SJSA1 (cell line): ENCODE results near the gene PCAT6. TPM values are rescaled to one million over a fixed set of nuclear protein-coding genes. Genes with fewer than 3 reads are reported as not detected.
"Not testable (repeated sequence)": the region's sequence is repeated elsewhere in the genome, so short reads cannot be mapped to it uniquely, and the experiment has no call there.

Experiments used
- DNase-seq, 2 experiments: peaks; one replicate each; pipeline ENCODE4 v3.0.0-alpha.2; 2015 to 2020; ENCODE audit warnings: low spot score in 2 of 2, low read depth in 1 of 2
- H3K27ac ChIP-seq: fragments of 250-450 bp; sonication (Bioruptor Pico); 2 replicates; pipeline ENCODE4 v1.5.1; 2020; ENCODE audit warnings: mild to moderate bottlenecking, moderate library complexity
- H3K27me3 ChIP-seq: fragments of 250-450 bp; sonication (Bioruptor Pico); replicated peaks from 2 replicates; pipeline ENCODE4 v1.5.1; 2020; ENCODE audit warnings: mild to moderate bottlenecking, moderate library complexity
- H3K36me3 ChIP-seq: fragments of 250-450 bp; sonication (Bioruptor Pico); 2 replicates; pipeline ENCODE4 v1.5.1; 2020; ENCODE audit warnings: mild to moderate bottlenecking
- H3K4me1 ChIP-seq: fragments of 250-450 bp; sonication (Bioruptor Pico); replicated peaks from 2 replicates; pipeline ENCODE4 v1.6.1; 2021; ENCODE audit warnings: mild to moderate bottlenecking
- H3K4me3 ChIP-seq: fragments of 250-450 bp; sonication (Bioruptor Pico); 2 replicates; pipeline ENCODE4 v1.5.1; 2020; ENCODE audit warnings: mild to moderate bottlenecking
- H3K9me3 ChIP-seq: fragments of 250-450 bp; sonication (Bioruptor Pico); replicated peaks from 2 replicates; pipeline ENCODE4 v1.5.1; 2020; ENCODE audit warnings: mild to moderate bottlenecking
- total RNA-seq: library from RNA; depleted of rRNA; stranded (reverse); fragments of >200 nt; shearing (Covaris generic); gene quantifications from 2 replicates; pipeline ENCODE4 v1.2.3, GENCODE V29; 2014; rRNA removed

PCAT6 gene
- total RNA-seq: not detected in 2 replicates

- H3K27ac ChIP-seq: peak within 1 kb of the TSS; percentile 36; the same call in 1 of the 2 replicates
- peaks cover 49% of the 10 kb centered on the region for H3K4me1 ChIP-seq
- H3K9me3 ChIP-seq: no peaks in the 10 kb centered on the region
- H3K27me3 ChIP-seq: no peaks in the 10 kb centered on the region
- DNase-seq: peak; percentile 95
- peak within 1 kb of the TSS; percentile 59 for H3K4me3 ChIP-seq
- peaks cover 3% of the 10 kb centered on the region for H3K36me3 ChIP-seq
Observed at GRCh38 chr1:202810615-202811295, at the start of gene PCAT6. Gene PCAT6, plus strand, starts transcription at chr1:202810954.

GRCh38 chr1:202762019-202762418, 48.7 kb upstream of the PCAT6 start:
- DNase-seq: no peak
- peaks cover 76% of the 10 kb centered on the region for H3K36me3 ChIP-seq
- no peaks in the 10 kb centered on the region for H3K4me1 ChIP-seq
- H3K4me3 ChIP-seq: no peak overlapping the region
- H3K9me3 ChIP-seq: no peaks in the 10 kb centered on the region
- no peaks in the 10 kb centered on the region for H3K27me3 ChIP-seq
- no peak overlapping the region for H3K27ac ChIP-seq

- no peak for DNase-seq
- no peak overlapping the region for H3K27ac ChIP-seq
- no peaks in the 10 kb centered on the region for H3K27me3 ChIP-seq
- H3K4me1 ChIP-seq: no peaks in the 10 kb centered on the region
- H3K36me3 ChIP-seq: peaks cover 45% of the 10 kb centered on the region
- H3K9me3 ChIP-seq: no peaks in the 10 kb centered on the region
- no peak overlapping the region for H3K4me3 ChIP-seq
Observed at GRCh38 chr1:202765721-202766120, 45.0 kb upstream of the PCAT6 start.

DNA sequence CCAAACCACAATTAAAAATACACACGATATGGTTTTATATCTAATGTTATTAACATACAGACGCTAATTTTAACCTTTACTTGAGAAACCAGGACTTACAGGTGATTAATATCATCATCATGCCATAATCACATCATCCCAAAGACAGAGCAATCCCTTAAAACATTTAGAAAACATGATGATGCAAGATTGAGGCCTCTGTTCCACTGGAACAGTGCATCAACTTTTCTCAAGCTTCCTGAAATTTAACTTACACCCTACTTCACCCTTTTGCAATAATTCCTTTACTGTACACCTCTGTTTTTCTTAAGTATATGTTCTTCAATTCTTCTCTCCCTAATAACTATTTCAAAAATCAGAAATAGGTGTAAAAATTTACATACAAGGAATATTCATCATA, 40.6 kb upstream of the PCAT6 start:
- DNase-seq: no peak
- peaks cover 37% of the 10 kb centered on the region for H3K36me3 ChIP-seq
- H3K9me3 ChIP-seq: no peaks in the 10 kb centered on the region

GRCh38 chr1:202781180-202781579, 29.6 kb upstream of the PCAT6 start:
- no peaks in the 10 kb centered on the region for H3K27me3 ChIP-seq
- H3K9me3 ChIP-seq: no peaks in the 10 kb centered on the region
- H3K27ac ChIP-seq: no peak overlapping the region
- no peaks in the 10 kb centered on the region for H3K4me1 ChIP-seq
- no peak overlapping the region for H3K4me3 ChIP-seq
- H3K36me3 ChIP-seq: peaks cover under 1% of the 10 kb centered on the region; the same call in 1 of the 2 replicates
- no peak for DNase-seq

More for the DNA sequence above, 40.6 kb upstream of the PCAT6 start:
- Histone ChIP-seq H3K4me3 (no peak overlapping the region), H3K27me3 (no peaks in the 10 kb centered on the region), H3K4me1 (no peaks in the 10 kb centered on the region), H3K27ac (no peak overlapping the region)

GRCh38 chr1:202786804-202787203, 23.9 kb upstream of the PCAT6 start:
- Histone ChIP-seq H3K27ac (no peak overlapping the region), H3K4me3 (no peak overlapping the region), H3K27me3 (no peaks in the 10 kb centered on the region), H3K9me3 (no peaks in the 10 kb centered on the region), H3K4me1 (no peaks in the 10 kb centered on the region), H3K36me3 (no peaks in the 10 kb centered on the region)
- DNase-seq: no peak

DNA sequence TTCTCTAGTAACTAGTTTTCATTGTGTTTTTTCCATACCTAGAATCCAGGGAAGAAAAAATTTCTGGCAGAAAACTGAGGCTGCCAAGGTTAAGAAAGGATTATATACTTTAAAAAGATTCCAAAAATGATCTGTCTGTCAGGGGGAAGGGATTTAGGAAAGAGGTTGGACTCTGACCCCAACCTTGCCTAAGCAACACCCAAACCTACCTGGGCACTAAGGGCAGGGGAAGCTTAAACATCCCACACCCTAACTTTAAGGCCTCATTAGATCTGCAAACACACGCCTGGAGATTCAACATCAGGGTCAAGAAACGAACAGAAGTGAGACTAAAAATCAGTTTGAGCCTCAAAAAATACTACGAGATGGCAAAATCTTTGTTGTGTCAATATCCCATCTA, 22.0 kb upstream of the PCAT6 start:
- Histone ChIP-seq H3K4me1 (no peaks in the 10 kb centered on the region), H3K9me3 (no peaks in the 10 kb centered on the region), H3K27ac (no peak overlapping the region), H3K27me3 (no peaks in the 10 kb centered on the region), H3K4me3 (no peak overlapping the region), H3K36me3 (no peaks in the 10 kb centered on the region)
- DNase-seq: no peak

DNA sequence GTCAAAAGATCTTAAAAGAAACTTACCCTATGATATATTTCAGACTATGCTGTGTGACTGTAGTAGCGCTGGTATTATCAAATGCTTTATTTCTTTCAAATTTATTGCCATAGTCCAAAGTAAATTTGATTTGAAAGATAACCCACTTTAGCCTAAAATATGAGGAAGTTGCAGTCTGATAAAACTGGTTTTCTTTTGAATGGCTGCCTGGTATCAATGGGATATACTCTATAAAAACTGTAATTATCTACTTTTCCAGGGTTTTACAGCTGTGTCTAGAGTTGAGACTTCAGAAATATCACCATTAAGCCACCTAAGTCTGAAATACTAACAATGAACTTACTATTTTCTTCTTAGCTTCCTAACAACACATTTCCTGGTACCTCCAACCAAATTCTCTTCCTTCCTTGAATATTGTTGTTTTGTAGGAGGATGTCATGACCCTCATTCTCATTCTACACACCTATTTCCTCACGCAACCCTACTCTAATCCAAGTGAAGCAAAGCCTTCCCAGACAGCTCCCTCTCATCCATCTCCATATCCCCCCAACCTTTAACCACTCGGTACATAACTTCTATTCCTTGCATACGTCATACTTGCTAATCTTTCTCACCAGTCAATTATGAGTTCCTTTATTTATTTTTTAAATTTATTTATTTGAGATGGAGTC, 19.5 kb upstream of the PCAT6 start:
- no peaks in the 10 kb centered on the region for H3K27me3 ChIP-seq
- H3K4me3 ChIP-seq: no peak overlapping the region
- H3K4me1 ChIP-seq: no peaks in the 10 kb centered on the region
- no peak overlapping the region for H3K27ac ChIP-seq
- no peak for DNase-seq
- H3K36me3 ChIP-seq: no peaks in the 10 kb centered on the region
- no peaks in the 10 kb centered on the region for H3K9me3 ChIP-seq

DNA sequence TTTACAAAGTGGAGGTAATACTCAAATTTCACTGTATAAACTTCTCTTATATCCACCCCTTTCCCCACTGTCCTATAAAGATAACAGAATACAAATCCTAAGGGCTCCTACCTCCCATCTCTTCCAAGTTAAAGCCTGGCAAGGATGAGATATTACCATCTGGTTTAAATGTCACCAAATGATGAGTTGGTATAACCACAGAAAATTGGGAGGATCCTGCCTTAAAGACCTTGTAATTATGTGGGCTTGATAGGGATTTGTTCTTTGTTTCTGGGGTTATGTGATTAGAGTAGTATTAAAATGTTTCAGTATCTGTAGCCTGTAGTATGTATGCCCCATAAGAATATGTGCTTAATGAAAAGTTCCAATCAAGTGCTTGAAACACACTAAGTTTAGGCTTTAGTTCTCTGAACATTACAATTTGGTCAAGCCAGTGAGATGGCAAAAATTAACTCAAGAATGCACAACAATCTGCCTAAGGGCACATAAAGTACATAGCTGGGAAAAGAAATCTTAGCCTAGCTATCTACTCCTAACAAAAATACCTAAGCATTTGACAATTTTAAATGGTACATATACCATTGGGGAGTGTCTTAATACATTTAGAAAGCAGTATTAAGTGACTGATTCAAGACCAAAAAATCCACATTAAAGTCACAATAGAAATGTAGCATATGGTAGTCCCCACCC, 16.6 kb upstream of the PCAT6 start:
- Histone ChIP-seq H3K27ac (no peak overlapping the region), H3K9me3 (no peaks in the 10 kb centered on the region), H3K4me3 (no peak overlapping the region), H3K27me3 (no peaks in the 10 kb centered on the region), H3K4me1 (no peaks in the 10 kb centered on the region), H3K36me3 (no peaks in the 10 kb centered on the region)
- DNase-seq: no peak

DNA sequence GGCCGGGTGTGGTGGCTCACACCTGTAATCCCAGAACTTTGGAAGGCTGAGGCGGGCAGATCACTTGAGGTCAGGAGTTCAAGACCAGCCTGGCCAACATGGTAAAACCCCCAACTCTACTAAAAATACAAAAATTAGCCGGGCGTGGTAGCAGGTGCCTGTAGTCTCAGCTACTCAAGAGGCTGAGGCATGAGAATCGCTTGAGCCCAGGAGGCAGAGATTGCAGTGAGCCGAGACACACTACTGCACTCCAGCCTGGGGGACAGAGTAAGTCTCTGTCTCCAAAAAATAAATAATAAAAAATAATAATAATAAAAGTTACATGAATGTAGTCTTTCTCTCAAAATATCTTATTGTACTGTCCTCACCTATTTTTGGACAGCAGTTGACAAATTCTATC, 15.8 kb upstream of the PCAT6 start:
- H3K9me3 ChIP-seq, H3K4me3 ChIP-seq, H3K27ac ChIP-seq, H3K27me3 ChIP-seq, H3K4me1 ChIP-seq, DNase-seq, H3K36me3 ChIP-seq: not testable (repeated sequence)

GRCh38 chr1:202796670-202797069, 14.1 kb upstream of the PCAT6 start:
- Histone ChIP-seq H3K4me1 (no peaks in the 10 kb centered on the region), H3K9me3 (no peaks in the 10 kb centered on the region), H3K4me3 (no peak overlapping the region), H3K27me3 (no peaks in the 10 kb centered on the region), H3K36me3 (no peaks in the 10 kb centered on the region), H3K27ac (no peak overlapping the region)
- no peak for DNase-seq

DNA sequence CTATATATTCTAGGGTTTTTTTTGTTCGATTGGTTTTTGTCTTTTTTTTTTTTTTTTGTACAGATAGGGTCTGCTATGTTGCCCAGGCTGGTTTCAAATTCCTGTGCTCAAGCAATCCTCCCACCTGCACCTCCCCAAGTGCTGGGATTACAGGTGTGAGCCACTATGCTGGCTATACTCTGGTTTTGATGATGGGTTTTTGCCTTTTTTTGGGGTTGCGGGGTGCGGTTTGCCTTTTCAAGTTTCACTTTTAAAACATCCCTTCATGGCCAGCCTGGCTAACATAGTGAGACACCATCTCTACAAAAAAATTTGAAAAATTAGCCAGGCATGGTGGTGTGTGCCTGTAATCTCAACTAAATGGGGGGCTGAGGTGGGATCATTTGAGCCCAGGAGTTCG, 12.5 kb upstream of the PCAT6 start:
- H3K4me3 ChIP-seq: no peak overlapping the region
- H3K36me3 ChIP-seq: no peaks in the 10 kb centered on the region
- peaks cover 4% of the 10 kb centered on the region for H3K4me1 ChIP-seq
- H3K27ac ChIP-seq: no peak overlapping the region
- H3K9me3 ChIP-seq: no peaks in the 10 kb centered on the region
- no peak for DNase-seq
- H3K27me3 ChIP-seq: no peaks in the 10 kb centered on the region

GRCh38 chr1:202798792-202799331, 11.9 kb upstream of the PCAT6 start:
- peaks cover 7% of the 10 kb centered on the region for H3K4me1 ChIP-seq
- no peaks in the 10 kb centered on the region for H3K9me3 ChIP-seq
- H3K27me3 ChIP-seq: no peaks in the 10 kb centered on the region
- no peaks in the 10 kb centered on the region for H3K36me3 ChIP-seq
- H3K27ac ChIP-seq: no peak overlapping the region
- no peak overlapping the region for H3K4me3 ChIP-seq
- DNase-seq: no peak

GRCh38 chr1:202800742-202801141, 10.0 kb upstream of the PCAT6 start:
- Histone ChIP-seq H3K4me3 (no peak overlapping the region), H3K9me3 (no peaks in the 10 kb centered on the region), H3K36me3 (no peaks in the 10 kb centered on the region), H3K4me1 (peaks cover 16% of the 10 kb centered on the region), H3K27me3 (no peaks in the 10 kb centered on the region), H3K27ac (no peak overlapping the region)
- no peak for DNase-seq
